Activated CD8-positive, alpha-beta T cell treated with anti-CD3 and anti-CD28 coated beads, Interleukin-2, amount 10 ng/mL, durations not matched to agents 7 days and 5 days (primary cell): ENCODE measurements around the gene PDE4C. TPM values are rescaled to one million over a fixed set of nuclear protein-coding genes. Genes with fewer than 3 reads are reported as not detected.

ENCODE experiments used
- ATAC-seq: fragments of 150-1000 bp; cut with Tn5 transposase; one replicate; pipeline ENCODE4 v1.10.0; 2021; ENCODE audit warnings: moderate library complexity
- CTCF ChIA-PET: fragments of 350-600 bp; sonication (Branson Sonifier 250); formaldehyde crosslinking; loops from one replicate; lab custom pipeline; 2021; ENCODE audit warnings: antibody characterized with exemption; lab: Charles Lee
- POLR2A ChIA-PET: fragments of 350-600 bp; sonication (Branson Sonifier 250); formaldehyde crosslinking; loops from one replicate; lab custom pipeline; 2021; ENCODE audit warnings: antibody characterized with exemption; lab: Charles Lee
- DNase-seq: peaks from one replicate; pipeline ENCODE4 v3.0.0-alpha.2; 2020
- H3K27ac Mint-ChIP-seq: one replicate; pipeline ENCODE4 v1.8.0; 2021; ENCODE audit warnings: mild to moderate bottlenecking, mixed read lengths
- H3K27me3 Mint-ChIP-seq: one replicate; pipeline ENCODE4 v1.8.0; 2021; ENCODE audit warnings: low read depth, mixed read lengths
- H3K36me3 Mint-ChIP-seq: one replicate; pipeline ENCODE4 v1.8.0; 2021; ENCODE audit warnings: low read depth, mixed read lengths
- H3K4me1 Mint-ChIP-seq: one replicate; pipeline ENCODE4 v1.8.0; 2021; ENCODE audit warnings: low read depth, mixed read lengths
- H3K4me3 Mint-ChIP-seq: one replicate; pipeline ENCODE4 v1.8.0; 2021; ENCODE audit warnings: mild to moderate bottlenecking, mixed read lengths
- H3K9me3 Mint-ChIP-seq: one replicate; pipeline ENCODE4 v1.8.0; 2022; ENCODE audit warnings: mixed read lengths; ENCODE audit not compliant: insufficient read depth
- total RNA-seq, 2 experiments: library from RNA; stranded (reverse); gene quantifications; one replicate each; pipeline ENCODE4 v1.2.3, GENCODE V29; 2021

Gene PDE4C
- under 1 TPM in 1 of 2 experiments, not detected in 1; 0.08 TPM for total RNA-seq

DNA sequence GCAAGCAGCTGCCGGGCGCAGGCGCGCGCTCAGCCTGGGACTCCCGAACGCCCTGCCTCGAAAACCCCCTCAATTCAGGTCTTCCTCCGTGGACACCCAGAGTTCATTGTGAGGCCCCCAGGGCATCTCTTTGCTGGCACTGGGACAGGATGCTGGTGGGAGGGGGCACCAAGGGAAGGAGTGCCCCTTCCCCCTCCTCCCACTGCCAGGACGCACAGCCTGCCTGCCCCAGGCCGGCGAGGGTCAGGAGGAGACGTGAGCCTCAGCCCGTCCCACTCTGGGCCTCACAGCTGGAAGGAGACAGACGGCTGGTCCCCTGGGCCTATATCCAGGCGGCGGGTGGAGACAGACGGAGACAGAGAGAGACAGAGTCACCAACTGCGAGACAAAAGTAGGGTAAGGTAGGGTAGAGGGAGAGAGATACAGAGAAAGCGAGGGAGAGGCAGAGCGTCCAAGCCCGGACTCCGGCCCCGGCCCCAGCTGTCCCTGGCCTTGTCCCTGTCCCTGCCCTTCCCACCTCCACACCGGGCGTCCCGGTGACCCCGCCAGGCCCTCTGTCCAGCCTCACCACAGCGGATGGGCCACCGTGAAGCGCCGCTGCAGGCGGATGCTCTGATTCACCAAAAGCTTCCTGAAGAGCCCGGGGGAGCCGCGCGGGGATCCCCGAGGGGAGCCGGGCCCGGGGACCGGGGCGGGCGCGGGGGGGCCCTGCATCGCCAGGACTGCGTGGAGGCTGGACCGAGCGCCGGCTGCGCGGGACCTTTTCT lies at the start of gene PDE4C:
Gene PDE4C (minus strand): TSS at position 737 of the 767 bp plus-strand sequence. CDS start 23 bp downstream, at position 714.
- peaks cover 54% of the 10 kb centered on the region for H3K27me3 Mint-ChIP-seq
- H3K4me1 Mint-ChIP-seq: peaks cover 22% of the 10 kb centered on the region
- CTCF ChIA-PET: no interaction called here
- no peaks in the 10 kb centered on the region for H3K9me3 Mint-ChIP-seq
- no peak for DNase-seq
- POLR2A ChIA-PET: no interaction called here
- H3K4me3 Mint-ChIP-seq: no peak within 1 kb of the TSS
- H3K36me3 Mint-ChIP-seq: peaks cover 2% of the 10 kb centered on the region
- H3K27ac Mint-ChIP-seq: no peak within 1 kb of the TSS
- no peak for ATAC-seq

DNA sequence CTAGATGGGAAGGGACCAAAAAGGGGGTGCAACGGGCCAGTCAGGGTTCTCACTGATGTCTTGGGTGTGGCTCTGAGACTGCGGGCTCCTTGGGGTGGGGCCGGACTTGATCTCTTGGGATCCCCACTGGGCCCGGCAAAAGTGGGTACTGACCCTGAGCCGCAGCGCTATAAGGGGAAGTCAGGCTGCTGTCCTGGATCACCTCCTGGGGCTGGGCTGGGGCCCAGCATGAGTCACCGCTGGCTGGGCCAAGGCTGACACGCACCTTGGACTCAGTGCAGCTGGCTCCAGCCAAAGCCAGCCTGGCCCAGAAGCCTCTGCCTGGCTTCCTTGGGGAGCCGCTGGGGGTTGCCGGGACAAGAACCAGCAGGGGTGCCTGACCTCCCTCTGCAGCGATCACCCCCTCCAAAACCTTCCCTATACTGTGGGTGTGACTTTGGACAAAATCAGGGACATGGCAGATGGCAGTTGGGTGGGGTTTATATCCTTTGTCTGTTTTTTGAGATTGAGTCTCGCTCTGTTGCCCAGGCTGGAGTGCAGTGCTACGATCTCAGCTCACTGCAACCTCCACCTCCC lies 48.6 kb upstream of the PDE4C start:
- peak; percentile 1 for ATAC-seq
- no peak for DNase-seq
- ChIA-PET POLR2A (interaction anchor here (0.8 to 8.6 kb wide), 5 partner anchors 10 to 54 kb away, joined by 3 to 647 read pairs (median 5); partner anchors contain the start of gene LSM4), CTCF (interaction anchor here (1.2 to 8.9 kb wide), 7 partner anchors 18 to 114 kb away, joined by 3 to 464 read pairs (median 5); partner anchors contain the start of gene LSM4)
- peaks cover 48% of the 10 kb centered on the region for H3K36me3 Mint-ChIP-seq
- no peak overlapping the region for H3K4me3 Mint-ChIP-seq
- no peaks in the 10 kb centered on the region for H3K9me3 Mint-ChIP-seq
- peaks cover 49% of the 10 kb centered on the region for H3K4me1 Mint-ChIP-seq
- H3K27me3 Mint-ChIP-seq: no peaks in the 10 kb centered on the region
- H3K27ac Mint-ChIP-seq: peak overlapping the region; percentile 57

DNA sequence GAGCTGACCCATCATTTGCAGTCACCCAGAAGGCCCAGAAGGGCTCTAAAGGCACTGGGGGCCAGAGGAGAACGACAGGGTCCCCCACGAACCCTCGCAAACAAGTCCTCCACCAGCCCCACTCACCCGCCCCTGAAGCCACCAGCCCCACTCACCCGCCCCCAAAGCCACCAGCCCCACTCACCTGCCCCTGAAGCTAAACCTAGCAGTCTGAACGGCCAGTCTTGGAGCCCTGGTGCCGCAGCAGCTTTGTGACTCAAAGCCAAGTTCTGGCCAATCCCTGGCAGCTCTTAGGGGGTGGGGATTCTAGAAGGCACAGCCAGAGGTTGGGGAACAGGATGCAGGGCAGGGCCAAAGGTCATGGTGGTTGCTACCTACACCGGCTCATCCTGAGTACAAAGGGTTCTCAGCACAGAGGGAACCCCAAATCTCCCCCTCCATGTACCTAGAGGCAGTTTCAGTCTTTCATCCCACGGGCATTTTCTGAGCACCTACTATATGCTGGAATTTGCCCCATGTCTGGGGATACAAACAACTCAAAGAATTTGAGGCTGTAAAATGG lies 48.1 kb upstream of the PDE4C start, which contains the start of gene IQCN:
Gene IQCN (minus strand): TSS at position 234 of the 562 bp plus-strand sequence. CDS start 4,974 bp downstream, outside the sequence.
- peak; percentile 24 for ATAC-seq

DNA sequence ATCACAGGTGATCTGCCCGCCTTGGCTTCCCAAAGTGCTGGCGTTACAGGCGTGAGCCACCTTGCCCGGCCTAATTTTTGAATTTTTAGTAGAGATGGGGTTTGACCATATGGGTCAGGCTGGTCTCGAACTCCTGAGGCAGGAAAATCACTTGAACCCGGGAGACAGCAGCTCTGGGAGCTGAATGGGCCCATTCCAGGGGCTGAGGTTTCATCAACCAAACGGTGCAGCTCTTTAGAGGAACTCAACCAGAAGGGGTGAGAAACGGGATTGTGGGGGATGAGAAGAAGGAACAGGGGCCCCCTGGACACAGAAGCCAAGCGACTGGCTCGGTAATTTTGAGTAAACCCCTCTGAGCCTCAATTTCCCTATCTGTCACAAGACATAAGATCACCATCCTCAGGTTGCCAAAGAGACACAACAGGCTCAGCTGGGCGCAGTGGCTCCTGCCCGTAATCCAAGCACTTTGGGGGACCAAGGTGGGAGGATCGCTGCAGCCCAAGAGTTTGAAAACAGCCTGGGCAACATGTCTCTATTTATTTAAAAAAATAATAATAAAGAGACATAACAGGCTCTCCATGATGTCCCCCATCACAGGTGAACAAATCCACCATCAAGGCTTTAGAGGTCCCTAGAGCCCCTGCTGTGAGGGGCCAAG lies 47.5 kb upstream of the PDE4C start:
- no peaks in the 10 kb centered on the region for H3K9me3 Mint-ChIP-seq
- DNase-seq: no peak
- CTCF ChIA-PET: interaction anchor here (1.2 to 8.9 kb wide), 6 partner anchors 22 to 115 kb away, joined by 3 to 464 read pairs (median 8); partner anchors contain the start of gene LSM4
- peaks cover 38% of the 10 kb centered on the region for H3K36me3 Mint-ChIP-seq
- POLR2A ChIA-PET: interaction anchor here (0.9 to 1.6 kb wide), 5 partner anchors 19 to 55 kb away, joined by 3 to 5 read pairs (median 3); partner anchors contain the start of gene LSM4
- no peaks in the 10 kb centered on the region for H3K27me3 Mint-ChIP-seq
- peaks cover 42% of the 10 kb centered on the region for H3K4me1 Mint-ChIP-seq
- no peak overlapping the region for H3K27ac Mint-ChIP-seq
- no peak overlapping the region for H3K4me3 Mint-ChIP-seq
- ATAC-seq: no peak

More for the DNA sequence above, 48.1 kb upstream of the PDE4C start, which contains the start of gene IQCN:
- Mint-ChIP-seq H3K36me3 (peaks cover 43% of the 10 kb centered on the region), H3K27me3 (no peaks in the 10 kb centered on the region), H3K4me3 (no peak within 1 kb of the TSS), H3K27ac (peak within 1 kb of the TSS; percentile 57), H3K9me3 (no peaks in the 10 kb centered on the region), H3K4me1 (peaks cover 48% of the 10 kb centered on the region)
- ChIA-PET POLR2A (interaction anchor here (0.9 to 1.6 kb wide), 5 partner anchors 18 to 54 kb away, joined by 3 to 5 read pairs (median 3); partner anchors contain the start of gene LSM4), CTCF (interaction anchor here (1.2 to 8.9 kb wide), 6 partner anchors 23 to 115 kb away, joined by 3 to 464 read pairs (median 8); partner anchors contain the start of gene LSM4)
- peak; percentile 62 for DNase-seq

DNA sequence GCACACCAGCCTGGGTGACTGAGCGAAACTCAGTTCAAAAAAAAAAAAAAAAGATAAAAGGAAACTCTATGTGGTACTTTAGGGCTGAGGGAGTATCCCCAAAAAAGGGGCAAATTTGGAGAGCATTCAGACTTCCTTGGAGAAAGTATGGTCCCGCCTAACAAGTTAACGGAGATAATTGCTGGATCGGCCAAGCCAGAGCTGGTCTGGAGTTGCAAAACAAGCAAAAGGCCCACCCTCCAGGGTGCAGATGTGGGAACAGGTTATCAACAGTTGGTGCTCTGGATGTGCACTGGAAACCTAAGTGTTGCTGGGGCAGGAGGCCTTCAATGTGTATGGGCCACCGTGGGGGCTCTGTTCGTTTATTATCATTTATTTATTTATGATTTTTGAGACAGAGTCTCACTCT lies 45.2 kb upstream of the PDE4C start:
- POLR2A ChIA-PET: no interaction called here
- H3K4me1 Mint-ChIP-seq: peaks cover 27% of the 10 kb centered on the region
- ATAC-seq (no peak), DNase-seq (no peak)
- H3K27me3 Mint-ChIP-seq: no peaks in the 10 kb centered on the region
- H3K4me3 Mint-ChIP-seq: no peak overlapping the region
- H3K27ac Mint-ChIP-seq: no peak overlapping the region
- CTCF ChIA-PET: interaction anchor here (0.6 to 2.4 kb wide), 5 partner anchors 9 to 117 kb away, joined by 3 to 7 read pairs (median 3); partner anchors contain the start of genes LSM4 and MPV17L2
- H3K9me3 Mint-ChIP-seq: no peaks in the 10 kb centered on the region
- H3K36me3 Mint-ChIP-seq: peaks cover 27% of the 10 kb centered on the region

DNA sequence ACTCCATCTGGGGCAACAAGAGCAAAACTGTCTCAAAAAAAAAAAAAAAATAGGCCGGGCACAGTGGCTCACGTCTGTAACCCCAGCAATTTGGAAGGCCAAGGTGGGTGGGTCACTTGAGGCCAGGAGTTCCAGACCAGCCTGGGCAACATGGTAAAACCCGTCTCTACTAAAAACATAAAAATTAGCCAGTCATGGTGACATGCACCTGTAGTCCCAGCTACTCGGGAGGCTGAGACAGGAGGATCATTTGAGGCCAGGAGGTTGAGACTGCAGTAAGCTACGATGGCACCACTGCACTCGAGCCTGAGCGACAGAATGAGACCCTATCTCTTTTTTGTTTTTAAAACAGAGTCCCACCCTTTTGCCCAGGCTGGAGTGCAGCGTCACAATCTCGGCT lies 44.1 kb upstream of the PDE4C start:
- peaks cover 30% of the 10 kb centered on the region for H3K4me1 Mint-ChIP-seq
- DNase-seq: no peak
- ATAC-seq: no peak
- ChIA-PET POLR2A (no interaction called here), CTCF (interaction anchor here (0.6 to 4.3 kb wide), 5 partner anchors 9 to 182 kb away, joined by 3 to 25 read pairs (median 7); partner anchors contain the start of gene LSM4)
- H3K9me3 Mint-ChIP-seq: no peaks in the 10 kb centered on the region
- no peak overlapping the region for H3K4me3 Mint-ChIP-seq
- H3K27ac Mint-ChIP-seq: no peak overlapping the region
- peaks cover 25% of the 10 kb centered on the region for H3K36me3 Mint-ChIP-seq
- H3K27me3 Mint-ChIP-seq: no peaks in the 10 kb centered on the region

DNA sequence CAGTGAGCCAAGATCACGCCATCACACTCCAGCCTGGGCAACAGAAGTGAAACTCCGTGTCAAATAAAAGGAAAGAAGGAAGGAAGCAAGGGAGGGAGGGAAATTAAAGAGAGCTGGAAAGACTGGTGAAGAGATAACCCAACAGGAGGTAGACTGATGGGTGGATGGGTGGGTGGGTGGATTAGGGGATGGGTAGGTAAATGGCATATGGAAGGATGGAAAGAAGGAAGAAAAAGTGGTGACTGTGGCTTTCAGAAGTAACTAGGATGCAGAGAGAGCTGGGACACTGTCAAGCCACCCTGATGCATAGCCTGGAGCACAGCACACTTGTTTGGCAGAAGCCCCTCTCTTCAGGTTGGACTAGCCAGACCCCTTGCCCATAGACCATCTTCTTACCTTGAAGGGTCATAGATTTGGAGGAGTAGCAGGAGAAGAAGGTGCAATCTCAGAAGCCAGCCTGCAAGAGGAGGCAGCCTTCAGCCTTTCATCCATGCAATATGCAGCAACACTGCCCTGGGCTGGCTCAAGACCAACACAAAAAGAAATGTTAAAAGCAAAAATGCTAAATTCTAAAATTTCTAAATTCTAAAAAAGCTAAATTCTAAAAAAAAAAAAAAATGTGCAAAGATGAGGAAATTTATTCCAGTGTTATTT lies 43.0 kb upstream of the PDE4C start:
- no peaks in the 10 kb centered on the region for H3K27me3 Mint-ChIP-seq
- ChIA-PET POLR2A (interaction anchor here (0.9 to 1.9 kb wide), 2 partner anchors 9 to 11 kb away, joined by 4 to 5 read pairs; no protein-coding TSS in a partner anchor), CTCF (interaction anchor here (0.6 to 4.3 kb wide), 7 partner anchors 10 to 216 kb away, joined by 3 to 25 read pairs (median 4); a partner anchor contains a TSS)
- no peak overlapping the region for H3K27ac Mint-ChIP-seq
- H3K9me3 Mint-ChIP-seq: no peaks in the 10 kb centered on the region
- peaks cover 16% of the 10 kb centered on the region for H3K36me3 Mint-ChIP-seq
- peaks cover 19% of the 10 kb centered on the region for H3K4me1 Mint-ChIP-seq
- H3K4me3 Mint-ChIP-seq: no peak overlapping the region
- no peak for DNase-seq
- no peak for ATAC-seq

DNA sequence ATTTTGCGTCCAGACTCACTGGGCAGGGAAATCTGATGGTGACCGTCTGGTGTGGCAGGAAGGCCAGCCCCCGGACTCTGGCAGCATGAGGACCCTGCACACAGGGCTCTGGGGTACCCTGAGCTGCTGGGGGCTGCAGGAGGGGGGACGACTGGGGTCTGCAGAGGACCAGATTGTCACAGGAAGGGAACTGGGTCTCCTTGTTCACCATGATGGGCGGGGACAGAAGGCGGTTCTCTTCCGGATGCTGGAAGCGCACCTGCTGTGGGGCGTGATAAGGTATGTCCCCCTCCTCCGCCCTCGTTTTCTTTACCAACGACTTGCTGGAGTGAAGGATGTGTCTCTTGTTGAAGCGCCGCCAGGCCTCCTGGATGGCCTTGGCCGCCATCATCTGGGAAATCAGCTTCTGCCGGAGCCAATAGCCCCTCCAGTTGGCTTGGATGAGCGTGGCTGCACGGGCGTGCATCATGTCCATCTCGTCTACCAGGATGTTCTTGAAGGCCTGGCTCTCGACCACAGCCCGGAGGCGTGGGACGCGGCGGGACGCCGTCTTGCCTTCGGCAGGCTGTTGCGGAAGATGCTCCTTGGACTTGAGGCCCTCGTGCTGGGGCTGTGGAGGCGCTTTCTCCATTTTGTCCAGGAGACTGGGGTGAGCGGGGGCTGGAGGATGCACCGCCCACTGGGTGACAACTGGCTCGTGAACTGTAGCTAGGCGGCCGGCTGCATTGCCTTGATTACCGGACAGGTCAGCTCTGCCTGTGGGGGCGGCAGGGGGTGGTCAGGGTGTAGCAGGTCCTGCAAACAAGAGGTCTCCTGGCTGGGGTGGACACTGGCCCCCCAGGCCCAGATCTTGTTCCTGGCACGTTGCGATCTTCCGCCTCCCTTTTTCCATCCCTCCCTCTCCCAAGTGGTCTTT lies 40.8 kb upstream of the PDE4C start:
- POLR2A ChIA-PET: no interaction called here
- no peaks in the 10 kb centered on the region for H3K9me3 Mint-ChIP-seq
- CTCF ChIA-PET: interaction anchor here (4.3 kb wide), 1 partner anchor 12 kb away, joined by 25 read pairs; no protein-coding TSS in a partner anchor

DNA sequence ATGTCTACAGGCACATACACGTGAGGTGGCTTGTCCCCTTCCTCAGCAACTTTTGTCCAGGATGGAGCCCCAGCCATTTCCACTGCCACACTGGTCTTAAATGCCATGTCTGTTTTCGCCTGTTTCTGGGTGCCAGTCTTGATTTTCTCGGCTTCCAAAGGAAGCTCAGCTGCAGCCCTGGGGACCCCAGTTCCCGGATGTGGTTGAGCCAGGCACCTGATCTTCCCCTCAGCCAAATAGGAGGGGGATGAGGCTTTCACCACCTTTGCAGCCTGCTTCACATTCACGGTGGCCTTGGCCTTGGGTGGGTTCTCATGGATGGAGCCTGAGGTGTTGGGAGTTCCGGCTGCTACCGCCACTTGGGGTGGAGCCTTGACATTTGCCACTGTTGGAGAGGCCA lies 39.3 kb upstream of the PDE4C start:
- DNase-seq: no peak
- no peak overlapping the region for H3K27ac Mint-ChIP-seq
- no peaks in the 10 kb centered on the region for H3K9me3 Mint-ChIP-seq
- peaks cover 10% of the 10 kb centered on the region for H3K36me3 Mint-ChIP-seq
- ATAC-seq: no peak
- ChIA-PET CTCF (interaction anchor here (1.3 kb wide), 1 partner anchor 14 kb away, joined by 3 read pairs; no protein-coding TSS in a partner anchor), POLR2A (no interaction called here)
- H3K4me3 Mint-ChIP-seq: no peak overlapping the region
- H3K4me1 Mint-ChIP-seq: peaks cover 11% of the 10 kb centered on the region
- no peaks in the 10 kb centered on the region for H3K27me3 Mint-ChIP-seq

More for the DNA sequence above, 40.8 kb upstream of the PDE4C start:
- no peaks in the 10 kb centered on the region for H3K27me3 Mint-ChIP-seq
- H3K4me1 Mint-ChIP-seq: peaks cover 14% of the 10 kb centered on the region
- H3K36me3 Mint-ChIP-seq: peaks cover 10% of the 10 kb centered on the region
- DNase-seq: no peak
- no peak for ATAC-seq
- no peak overlapping the region for H3K27ac Mint-ChIP-seq
- no peak overlapping the region for H3K4me3 Mint-ChIP-seq
